ENCODE measurements around the gene MINDY4.

Gene MINDY4

GRCh38 chr7:30877015-30877769 lies 106.0 kb downstream of the MINDY4 start:
- DNase-seq (ENCODE audit: low read depth, low spot score): no peak

DNA sequence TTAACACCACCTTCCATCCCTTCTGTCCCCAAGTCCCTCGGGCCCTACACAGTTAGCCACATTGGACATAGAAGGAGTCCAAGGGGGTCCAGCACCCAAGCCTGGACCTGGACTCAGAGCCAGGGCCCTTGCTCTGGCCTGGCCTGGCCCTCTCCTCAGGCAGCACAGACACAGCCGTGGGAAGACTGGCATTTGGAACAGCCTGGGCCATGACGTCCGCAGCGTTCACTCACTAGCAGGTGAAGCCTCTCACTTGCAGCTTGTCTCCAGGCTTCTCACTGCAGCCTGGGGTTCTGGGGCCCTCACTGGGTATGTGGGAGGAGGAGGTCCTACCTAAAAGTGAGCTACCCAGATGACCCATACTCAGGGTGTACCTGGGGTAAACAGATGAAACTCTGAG lies 106.8 kb downstream of the MINDY4 start:
- no peak for DNase-seq (ENCODE audit: low read depth, low spot score)

DNA sequence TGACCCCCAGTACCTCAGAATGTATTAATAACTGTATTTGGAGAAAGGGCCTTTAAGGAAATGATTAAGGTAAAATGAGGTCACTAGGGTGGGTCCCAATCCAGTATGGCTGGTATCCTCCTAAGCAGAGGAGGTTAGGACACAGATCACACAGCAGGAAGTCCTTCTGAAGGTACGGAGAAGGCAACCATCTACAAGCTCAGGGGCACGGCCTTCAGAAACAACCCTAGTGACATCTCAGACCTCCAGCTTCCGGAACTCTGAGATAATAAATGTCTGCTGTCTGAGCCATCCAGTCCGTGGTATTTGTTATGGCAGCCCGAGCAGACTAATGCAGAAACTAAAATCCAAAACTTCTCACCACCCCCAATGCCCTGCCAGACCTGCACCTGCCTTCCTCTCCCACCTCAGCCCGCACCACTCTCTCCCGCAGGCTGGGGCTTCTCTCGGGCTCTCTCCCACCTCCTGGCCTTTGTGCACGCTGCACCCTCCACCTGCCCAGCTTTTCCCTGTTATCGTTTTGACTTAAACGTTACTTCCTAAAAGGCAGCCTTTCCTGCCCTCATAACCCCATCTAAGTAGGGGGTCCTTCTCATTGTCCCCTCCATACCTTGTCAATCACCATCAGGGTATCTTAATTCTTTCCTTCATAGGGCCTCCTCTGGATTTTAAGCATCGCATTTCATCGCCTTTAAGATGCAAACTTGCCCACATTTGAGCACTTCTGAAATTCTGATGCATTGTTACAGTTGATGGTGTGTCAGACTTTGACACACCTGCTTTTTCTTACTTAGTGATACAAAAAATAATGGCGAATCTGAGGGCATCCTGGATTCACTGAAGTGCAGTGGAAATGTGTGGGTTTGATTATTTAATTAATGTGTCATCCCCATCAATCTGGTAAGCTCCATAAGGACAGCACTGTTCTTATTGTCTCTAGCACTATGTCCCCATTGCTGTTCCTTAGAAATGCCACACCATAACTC lies 108.2 kb downstream of the MINDY4 start:
- no peak for DNase-seq (ENCODE audit: low read depth, low spot score)

- DNase-seq (ENCODE audit: low read depth, low spot score): no peak
These were observed 109.0 kb downstream of the MINDY4 start for GRCh38 chr7:30880125-30880720.

- DNase-seq (ENCODE audit: low read depth, low spot score): no peak
These were observed 109.7 kb downstream of the MINDY4 start for GRCh38 chr7:30880941-30881340.

GRCh38 chr7:30881448-30881847 lies 110.2 kb downstream of the MINDY4 start:
- DNase-seq (ENCODE audit: low read depth, low spot score): no peak

- DNase-seq (ENCODE audit: low read depth, low spot score): no peak
These were observed 113.7 kb downstream of the MINDY4 start for GRCh38 chr7:30884881-30885280.

GRCh38 chr7:30886608-30887011 lies 115.4 kb downstream of the MINDY4 start:
- DNase-seq (ENCODE audit: low read depth, low spot score): peak; percentile 72

GRCh38 chr7:30887464-30887872 lies 116.3 kb downstream of the MINDY4 start:
- DNase-seq (ENCODE audit: low read depth, low spot score): no peak

DNA sequence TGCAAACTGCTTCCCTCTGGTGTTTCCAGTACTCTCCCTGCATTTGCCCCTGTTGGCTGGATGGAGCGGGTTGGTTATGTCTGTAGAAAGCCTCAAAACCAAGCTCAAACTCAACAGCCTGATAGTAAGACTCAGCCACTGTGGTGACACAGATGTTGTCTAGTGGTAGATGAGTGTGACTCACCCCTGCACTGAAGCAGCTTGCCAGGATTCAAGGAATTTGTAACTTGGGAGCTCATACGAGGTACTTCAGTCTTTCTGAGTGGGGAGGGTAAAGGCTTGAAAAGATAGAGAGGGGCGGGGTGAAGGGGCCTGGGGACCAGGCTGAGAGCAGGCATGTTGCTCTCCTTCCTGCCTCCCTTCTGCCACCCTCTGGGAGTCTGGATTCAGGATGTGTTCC lies 117.5 kb downstream of the MINDY4 start:
- no peak for DNase-seq (ENCODE audit: low read depth, low spot score)

- DNase-seq (ENCODE audit: low read depth, low spot score): no peak
These were observed 119.0 kb downstream of the MINDY4 start for GRCh38 chr7:30890226-30890625.

- DNase-seq (ENCODE audit: low read depth, low spot score): peak; percentile 80
These were observed 122.1 kb downstream of the MINDY4 start for GRCh38 chr7:30893357-30893756.

- no peak for DNase-seq (ENCODE audit: low read depth, low spot score)
These were observed 122.8 kb downstream of the MINDY4 start for GRCh38 chr7:30894009-30894408.

- DNase-seq (ENCODE audit: low read depth, low spot score): no peak
These were observed 123.8 kb downstream of the MINDY4 start for GRCh38 chr7:30894866-30895605.

GRCh38 chr7:30896036-30896435 lies 124.8 kb downstream of the MINDY4 start:
- DNase-seq (ENCODE audit: low read depth, low spot score): no peak

GRCh38 chr7:30896783-30897637 lies 125.8 kb downstream of the MINDY4 start:
- no peak for DNase-seq (ENCODE audit: low read depth, low spot score)

GRCh38 chr7:30897770-30898169 lies 126.6 kb downstream of the MINDY4 start:
- no peak for DNase-seq (ENCODE audit: low read depth, low spot score)

DNA sequence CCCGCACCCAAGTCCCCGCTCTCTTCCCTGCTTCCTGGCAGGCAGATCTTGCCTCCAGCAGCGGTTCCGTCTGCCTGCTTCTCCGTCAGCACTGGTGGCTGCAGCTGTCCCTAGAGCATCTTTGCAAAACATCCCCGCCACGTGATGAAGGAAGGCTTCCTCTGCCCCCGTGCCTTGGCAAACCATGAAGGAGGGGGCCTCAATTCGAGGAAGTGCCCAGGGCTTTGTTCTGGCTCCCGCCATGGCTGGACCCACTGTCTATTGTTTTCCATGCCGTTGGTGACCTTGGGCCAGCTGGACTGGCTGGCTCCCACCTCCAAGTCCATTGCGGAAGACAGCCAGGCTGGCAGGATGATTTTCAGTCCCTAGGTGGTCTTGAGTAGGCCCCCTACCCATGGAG lies 127.2 kb downstream of the MINDY4 start:
- DNase-seq (ENCODE audit: low read depth, low spot score): no peak

GRCh38 chr7:30899066-30899465 lies 127.8 kb downstream of the MINDY4 start:
- no peak for DNase-seq (ENCODE audit: low read depth, low spot score)

DNA sequence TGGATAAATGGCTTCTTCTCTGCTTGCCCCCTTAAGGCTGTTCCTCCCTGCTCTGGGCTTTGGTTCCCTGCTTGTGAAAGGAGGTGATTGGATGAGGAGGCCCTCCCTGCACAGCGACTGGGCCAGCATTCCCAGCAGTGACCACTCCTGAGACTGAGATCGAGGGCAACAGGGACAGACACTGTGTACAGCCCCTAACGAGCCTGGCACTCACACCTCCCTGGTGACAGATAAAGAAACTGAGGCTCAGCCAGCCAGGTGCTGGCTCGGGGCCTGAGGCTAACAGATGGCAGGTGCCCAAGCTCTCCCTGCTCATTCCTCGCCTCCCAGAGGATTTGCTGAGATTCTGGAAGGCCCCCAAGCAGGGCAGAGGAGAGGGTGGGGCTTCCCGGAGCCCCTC lies 128.4 kb downstream of the MINDY4 start:
- no peak for DNase-seq (ENCODE audit: low read depth, low spot score)

GRCh38 chr7:30900053-30900452 lies 128.8 kb downstream of the MINDY4 start:
- no peak for DNase-seq (ENCODE audit: low read depth, low spot score)
